ENCODE data around the gene ABCA4.
A peak's percentile ranks its signal among the peaks of the same experiment; 100 is the strongest.

ABCA4 gene

GRCh38 chr1:94047949-94048348, 73.0 kb downstream of the ABCA4 start:
- no peak for DNase-seq

GRCh38 chr1:94045465-94046056, 75.4 kb downstream of the ABCA4 start:
- DNase-seq, result no peak

GRCh38 chr1:94044891-94045290, 76.1 kb downstream of the ABCA4 start:
- no peak for DNase-seq

GRCh38 chr1:94044290-94044790, 76.6 kb downstream of the ABCA4 start:
- DNase-seq, result no peak

- no peak for DNase-seq
Observed at GRCh38 chr1:94043738-94044289, 77.1 kb downstream of the ABCA4 start.

GRCh38 chr1:94042388-94042787, 78.6 kb downstream of the ABCA4 start:
- no peak for DNase-seq

GRCh38 chr1:94039871-94040569, 80.9 kb downstream of the ABCA4 start:
- no peak for DNase-seq

- peak; percentile 79 for DNase-seq
Observed at GRCh38 chr1:94039514-94039870, 81.5 kb downstream of the ABCA4 start.

- no peak for DNase-seq
Observed at GRCh38 chr1:94038511-94038910, 82.4 kb downstream of the ABCA4 start.

GRCh38 chr1:94037392-94038229, 83.3 kb downstream of the ABCA4 start:
- DNase-seq, result no peak

- no peak for DNase-seq
Observed at GRCh38 chr1:94036730-94037129, 84.2 kb downstream of the ABCA4 start.

GRCh38 chr1:94033849-94034248, 87.1 kb downstream of the ABCA4 start:
- no peak for DNase-seq

- DNase-seq, result no peak
Observed at GRCh38 chr1:94032637-94033036, 88.3 kb downstream of the ABCA4 start.

- no peak for DNase-seq
Observed at GRCh38 chr1:94031591-94031990, 89.4 kb downstream of the ABCA4 start.

GRCh38 chr1:94031154-94031553, 89.8 kb downstream of the ABCA4 start:
- no peak for DNase-seq

- no peak for DNase-seq
Observed at GRCh38 chr1:94029130-94029993, 91.6 kb downstream of the ABCA4 start.

GRCh38 chr1:94027721-94028515, 93.0 kb downstream of the ABCA4 start:
- DNase-seq, result no peak

GRCh38 chr1:94026619-94027380, 94.1 kb downstream of the ABCA4 start:
- DNase-seq, result no peak

- DNase-seq, result no peak
Observed at GRCh38 chr1:94025383-94026340, 95.3 kb downstream of the ABCA4 start.
